ENCODE results near the gene GALNT3.

GRCh38 chr2:165796129-165796528, 2.1 kb upstream of the GALNT3 start:
- TF ChIP-seq POLR2A (IDR thresholded peaks at IDR 0.05) = no peak
- no peak for TF ChIP-seq CTCF (IDR thresholded peaks at IDR 0.05)
